GM23338 (cell line): ENCODE data around the gene PHF1. TPM values are rescaled to one million over a fixed set of nuclear protein-coding genes. Genes with fewer than 3 reads are reported as not detected.
"Not testable (repeated sequence)": the region's sequence is repeated elsewhere in the genome, so short reads cannot be mapped to it uniquely, and the experiment has no call there.

Experiments
- ATAC-seq: fragments of 200-7000 bp; cut with Tn5 transposase; 3 replicates; pipeline ENCODE4 v1.9.1; 2020
- DNase-seq: peaks from one replicate; pipeline ENCODE4 v3.0.0-alpha.2; 2015; ENCODE audit warnings: low spot score
- H2AFZ ChIP-seq: fragments of 200-600 bp; sonication (generic); 2 replicates; pipeline ENCODE4 v1.8.0; 2016; ENCODE audit warnings: antibody characterized with exemption, mild to moderate bottlenecking, moderate library complexity
- H3F3A ChIP-seq: fragments of 200-600 bp; sonication (generic); replicated peaks from 2 replicates; pipeline ENCODE4 v1.8.0; 2017; ENCODE audit warnings: antibody characterized with exemption, mixed run types, low read depth
- H3K27ac ChIP-seq: fragments of 200-600 bp; sonication (generic); 2 replicates; pipeline ENCODE4 v1.6.1; 2016; ENCODE audit warnings: low read depth
- H3K27me3 ChIP-seq: fragments of 200-600 bp; sonication (generic); 2 replicates; pipeline ENCODE4 v1.8.0; 2016; ENCODE audit warnings: mild to moderate bottlenecking, mixed run types, moderate library complexity; ENCODE audit not compliant: insufficient read depth
- H3K36me3 ChIP-seq: fragments of 200-600 bp; sonication (generic); 2 replicates; pipeline ENCODE4 v1.8.0; 2016; ENCODE audit warnings: mild to moderate bottlenecking; ENCODE audit not compliant: insufficient read depth
- H3K4me1 ChIP-seq: fragments of 200-600 bp; sonication (generic); 2 replicates; pipeline ENCODE4 v1.8.0; 2016; ENCODE audit warnings: mild to moderate bottlenecking, moderate library complexity; ENCODE audit not compliant: insufficient read depth
- H3K4me2 ChIP-seq: fragments of 200-600 bp; sonication (generic); 2 replicates; pipeline ENCODE4 v1.7.1; 2017; ENCODE audit warnings: mixed run types
- H3K4me3 ChIP-seq: fragments of 200-600 bp; sonication (generic); 2 replicates; pipeline ENCODE4 v1.6.1; 2016; ENCODE audit warnings: mixed run types
- H3K79me2 ChIP-seq: fragments of 200-600 bp; sonication (generic); replicated peaks from 2 replicates; pipeline ENCODE4 v1.8.0; 2017; ENCODE audit warnings: mild to moderate bottlenecking; ENCODE audit not compliant: insufficient read depth
- H3K9me2 ChIP-seq: fragments of 200-600 bp; sonication (generic); 2 replicates; pipeline ENCODE4 v1.8.0; 2017; ENCODE audit not compliant: insufficient read depth
- H4K20me1 ChIP-seq: fragments of 200-600 bp; sonication (generic); replicated peaks from 2 replicates; pipeline ENCODE4 v1.8.0; 2017; ENCODE audit warnings: mild to moderate bottlenecking; ENCODE audit not compliant: insufficient read depth
- H3K27ac Mint-ChIP-seq: 2 replicates; pipeline ENCODE4 v1.8.0; 2020; ENCODE audit warnings: inconsistent platforms, mild to moderate bottlenecking, moderate library complexity, mixed read lengths
- H3K27me3 Mint-ChIP-seq: 3 replicates; pipeline ENCODE4 v1.8.0; 2022; ENCODE audit warnings: low read depth, mild to moderate bottlenecking, moderate library complexity, mixed read lengths, inconsistent platforms; ENCODE audit not compliant: insufficient read depth, poor library complexity
- H3K36me3 Mint-ChIP-seq: 3 replicates; pipeline ENCODE4 v1.8.0; 2021; ENCODE audit warnings: low read depth, mild to moderate bottlenecking, inconsistent platforms, moderate library complexity, mixed read lengths
- H3K4me1 Mint-ChIP-seq: 3 replicates; pipeline ENCODE4 v1.8.0; 2020; ENCODE audit warnings: mild to moderate bottlenecking, inconsistent platforms, mixed read lengths
- H3K4me3 Mint-ChIP-seq: 3 replicates; pipeline ENCODE4 v1.8.0; 2021; ENCODE audit warnings: moderate library complexity, mild to moderate bottlenecking, inconsistent platforms, mixed read lengths
- H3K9me3 Mint-ChIP-seq: 3 replicates; pipeline ENCODE4 v1.8.0; 2020; ENCODE audit warnings: moderate library complexity, mild to moderate bottlenecking, inconsistent platforms, mixed read lengths
- EZH2 ChIP-seq: fragments of 200-600 bp; sonication (generic); IDR thresholded peaks from one replicate; pipeline ENCODE4 v1.8.0; 2017; ENCODE audit warnings: antibody characterized with exemption, mild to moderate bottlenecking, low read depth; ENCODE audit not compliant: unreplicated experiment
- EZH2phosphoT487 ChIP-seq: fragments of 200-600 bp; sonication (generic); IDR thresholded peaks from one replicate; pipeline ENCODE4 v1.8.1; 2018; ENCODE audit warnings: antibody characterized with exemption; ENCODE audit not compliant: unreplicated experiment
- JUNB ChIP-seq: IDR thresholded peaks from one replicate; pipeline ENCODE4 v1.6.1; 2016; ENCODE audit warnings: antibody characterized with exemption; ENCODE audit not compliant: unreplicated experiment
- POLR2AphosphoS5 ChIP-seq: IDR thresholded peaks from 2 replicates; pipeline ENCODE4 v1.6.1; 2016; ENCODE audit warnings: antibody characterized with exemption, low read depth
- STAT1 ChIP-seq: IDR thresholded peaks from one replicate; pipeline ENCODE4 v1.6.1; 2016; ENCODE audit warnings: antibody characterized with exemption; ENCODE audit not compliant: unreplicated experiment
- ZNF462 ChIP-seq: fragments of 250-450 bp; sonication (Bioruptor Pico); IDR thresholded peaks from 2 replicates; pipeline ENCODE4 v1.5.0; 2020; ENCODE audit warnings: mild to moderate bottlenecking, moderate library complexity
- polyA plus RNA-seq: library from polyadenylated mRNA; unstranded; fragments of >200 nt; fragmentation: Nextera tagmentation; extraction: Ambion mirVana; gene quantifications from 2 replicates; pipeline ENCODE4 v1.2.1, GENCODE V29; 2016
- total RNA-seq: library from RNA; depleted of rRNA; stranded (reverse); fragments of >200 nt; shearing (Covaris generic); gene quantifications from 2 replicates; pipeline ENCODE4 v1.2.3, GENCODE V29; 2014
- TF ChIP-seq, protein P1 (sequence below): IDR thresholded peaks from 2 replicates; pipeline ENCODE4 v1.6.1; 2016; ENCODE audit warnings: antibody characterized with exemption
- TF ChIP-seq, protein P2 (sequence below), 2 experiments: fragments of 200-600 bp in 1 of 2; sonication (generic) in 1 of 2; conservative IDR thresholded peaks; 2 replicates each; pipeline versions ENCODE4 v1.5.1 to v1.6.1; 2016 to 2017; ENCODE audit warnings: antibody characterized with exemption in 2 of 2, low read depth in 2 of 2, mild to moderate bottlenecking in 2 of 2, moderate library complexity in 1 of 2

Gene PHF1
- total and polyA plus RNA-seq, 2 experiments from 2014 or later = 29.4 to 46.7 TPM

- H3K79me2 ChIP-seq = no peaks in the 10 kb centered on the region
- no peaks in the 10 kb centered on the region for H3K9me2 ChIP-seq
- Mint-ChIP-seq H3K36me3 (no peaks in the 10 kb centered on the region), H3K4me3 (no peak overlapping the region), H3K27me3 (peaks cover 9% of the 10 kb centered on the region), H3K9me3 (no peaks in the 10 kb centered on the region), H3K27ac (no peak overlapping the region), H3K4me1 (peaks cover 31% of the 10 kb centered on the region)
- no peak overlapping the region for H3K27ac ChIP-seq
- peak overlapping the region; percentile 13 for H2AFZ ChIP-seq
- DNase-seq (no peak), ATAC-seq (no peak)
- H3K4me1 ChIP-seq = peaks cover 26% of the 10 kb centered on the region
- no peak overlapping the region for H3K4me2 ChIP-seq
- no peak for TF ChIP-seq ZNF462 (CRISPR knock-in tag)
- TF ChIP-seq EZH2 = no peak
- TF ChIP-seq STAT1 = no peak
- no peak for TF ChIP-seq EZH2phosphoT487
- TF ChIP-seq POLR2AphosphoS5 = no peak
- TF ChIP-seq, protein P1, sequence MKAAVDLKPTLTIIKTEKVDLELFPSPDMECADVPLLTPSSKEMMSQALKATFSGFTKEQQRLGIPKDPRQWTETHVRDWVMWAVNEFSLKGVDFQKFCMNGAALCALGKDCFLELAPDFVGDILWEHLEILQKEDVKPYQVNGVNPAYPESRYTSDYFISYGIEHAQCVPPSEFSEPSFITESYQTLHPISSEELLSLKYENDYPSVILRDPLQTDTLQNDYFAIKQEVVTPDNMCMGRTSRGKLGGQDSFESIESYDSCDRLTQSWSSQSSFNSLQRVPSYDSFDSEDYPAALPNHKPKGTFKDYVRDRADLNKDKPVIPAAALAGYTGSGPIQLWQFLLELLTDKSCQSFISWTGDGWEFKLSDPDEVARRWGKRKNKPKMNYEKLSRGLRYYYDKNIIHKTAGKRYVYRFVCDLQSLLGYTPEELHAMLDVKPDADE = no peak
- TF ChIP-seq, protein P2, sequence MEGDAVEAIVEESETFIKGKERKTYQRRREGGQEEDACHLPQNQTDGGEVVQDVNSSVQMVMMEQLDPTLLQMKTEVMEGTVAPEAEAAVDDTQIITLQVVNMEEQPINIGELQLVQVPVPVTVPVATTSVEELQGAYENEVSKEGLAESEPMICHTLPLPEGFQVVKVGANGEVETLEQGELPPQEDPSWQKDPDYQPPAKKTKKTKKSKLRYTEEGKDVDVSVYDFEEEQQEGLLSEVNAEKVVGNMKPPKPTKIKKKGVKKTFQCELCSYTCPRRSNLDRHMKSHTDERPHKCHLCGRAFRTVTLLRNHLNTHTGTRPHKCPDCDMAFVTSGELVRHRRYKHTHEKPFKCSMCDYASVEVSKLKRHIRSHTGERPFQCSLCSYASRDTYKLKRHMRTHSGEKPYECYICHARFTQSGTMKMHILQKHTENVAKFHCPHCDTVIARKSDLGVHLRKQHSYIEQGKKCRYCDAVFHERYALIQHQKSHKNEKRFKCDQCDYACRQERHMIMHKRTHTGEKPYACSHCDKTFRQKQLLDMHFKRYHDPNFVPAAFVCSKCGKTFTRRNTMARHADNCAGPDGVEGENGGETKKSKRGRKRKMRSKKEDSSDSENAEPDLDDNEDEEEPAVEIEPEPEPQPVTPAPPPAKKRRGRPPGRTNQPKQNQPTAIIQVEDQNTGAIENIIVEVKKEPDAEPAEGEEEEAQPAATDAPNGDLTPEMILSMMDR (conservative IDR thresholded peaks at IDR 0.05; ENCODE audit: low read depth in 2 of 2) = no peak
- no peak for TF ChIP-seq JUNB
- H4K20me1 ChIP-seq = no peaks in the 10 kb centered on the region
- H3K27me3 ChIP-seq = no peaks in the 10 kb centered on the region
- no peak overlapping the region for H3K4me3 ChIP-seq
- H3K36me3 ChIP-seq = no peaks in the 10 kb centered on the region
- H3F3A ChIP-seq = no peaks in the 10 kb centered on the region
These were observed 33.6 kb upstream of the PHF1 start for GRCh38 chr6:33377171-33377570.

- not testable (repeated sequence) for H3K9me3 Mint-ChIP-seq, H3K4me3 Mint-ChIP-seq, H4K20me1 ChIP-seq, H3F3A ChIP-seq, H3K36me3 ChIP-seq, ATAC-seq, H3K9me2 ChIP-seq, H3K4me2 ChIP-seq, DNase-seq, H3K4me3 ChIP-seq, H3K36me3 Mint-ChIP-seq, H3K79me2 ChIP-seq, H2AFZ ChIP-seq, H3K27me3 ChIP-seq, H3K27ac ChIP-seq, H3K27ac Mint-ChIP-seq
- peaks cover 17% of the 10 kb centered on the region for H3K4me1 Mint-ChIP-seq
- H3K27me3 Mint-ChIP-seq = peaks cover 11% of the 10 kb centered on the region
- H3K4me1 ChIP-seq = peaks cover 15% of the 10 kb centered on the region
These were observed 31.6 kb upstream of the PHF1 start for GRCh38 chr6:33379184-33379583.
